Psoas muscle (tissue), 8 donors: Measurements from ENCODE around the gene LYZL6. TPM values are rescaled to one million over a fixed set of nuclear protein-coding genes. Genes with fewer than 3 reads are reported as not detected.

Experiments
- ATAC-seq, 4 donors: fragments of 200-7000 bp; cut with Tn5 transposase; one replicate each; pipeline ENCODE4 v1.9.1; 2020; ENCODE audit warnings: moderate library complexity in 3 of 4, mild to moderate bottlenecking in 2 of 4
- DNase-seq, 2 donors: peaks; one replicate each; pipeline ENCODE4 v3.0.0-alpha.2; 2020
- H3K27ac ChIP-seq: fragments of 200-600 bp; one replicate; pipeline ENCODE4 v1.8.0; 2022
- H3K27me3 ChIP-seq, 3 donors: fragments of 200-600 bp in 1 of 3; one replicate each; pipeline versions ENCODE4 v1.6.1 to v1.8.0; 2013 to 2022; ENCODE audit warnings: low read length in 2 of 3, mild to moderate bottlenecking in 2 of 3, moderate library complexity in 1 of 3; ENCODE audit not compliant: insufficient read depth in 3 of 3
- H3K36me3 ChIP-seq, 2 donors: fragments of 200-600 bp in 1 of 2; one replicate each; pipeline versions ENCODE4 v1.6.1 to v1.8.0; 2013 to 2022; ENCODE audit warnings: low read depth in 1 of 2, mild to moderate bottlenecking in 1 of 2, moderate library complexity in 1 of 2; ENCODE audit not compliant: insufficient read depth in 1 of 2
- H3K4me1 ChIP-seq: fragments of 200-600 bp; one replicate; pipeline ENCODE4 v1.8.0; 2022
- H3K4me3 ChIP-seq: fragments of 200-600 bp; one replicate; pipeline ENCODE4 v1.8.0; 2022; ENCODE audit warnings: mild to moderate bottlenecking
- H3K9me3 ChIP-seq: fragments of 200-600 bp; one replicate; pipeline ENCODE4 v1.8.0; 2022
- CTCF ChIP-seq: fragments of 200-600 bp; IDR thresholded peaks from one replicate; pipeline ENCODE4 v1.8.0; 2022; ENCODE audit warnings: antibody characterized with exemption
- WGBS, 3 donors: extraction: QIAGEN DNeasy Blood & Tissue Kit; methylation state at CpG; one replicate each; pipeline versions ENCODE4 v1.1.6 to v1.1.7; 2013; 5-methylcytosine and 5-hydroxymethylcytosine counted together
- intact Hi-C, 2 donors: fragments of 100-400 bp; cut with DNase I; formaldehyde crosslinking; loops; one replicate each; pipeline versions ENCODE4 v1.11.0 to v1.14.2; 2022
- polyA plus RNA-seq, 3 donors: library from polyadenylated mRNA; stranded (reverse); fragments of 200-250 nt; gene quantifications; one replicate each; pipeline ENCODE4 v1.2.3, GENCODE V29; 2013
- total RNA-seq, 4 donors: library from RNA; stranded (reverse); fragmentation: NEBNext Ultra II Directional in 2 of 4; extraction: Animal tissue kit (Norgen Biotek cat#: 25700) in 2 of 4; gene quantifications; one replicate each; pipeline versions ENCODE4 v1.2.1 to v1.2.4, GENCODE V29; 2021 to 2023
- donor health status: healthy with polysubstance abuse.
- donor health status: DM: no; HTN: no; CAD: no; lungs with moderate emphysema.
- donor health status: Bipolar disorder and iron deficiency.
- donor health status: healthy.
- donor health status: DM: yes; HTN: yes; CAD: no.
- donor health status: DM: no; HTN: no; CAD: no.
- donor health status: DM: no; HTN: no; CAD: no.
- donor health status: DM: yes; HTN: yes; CAD: no.

The LYZL6 gene
- total and polyA plus RNA-seq, 7 donors = not detected

DNA sequence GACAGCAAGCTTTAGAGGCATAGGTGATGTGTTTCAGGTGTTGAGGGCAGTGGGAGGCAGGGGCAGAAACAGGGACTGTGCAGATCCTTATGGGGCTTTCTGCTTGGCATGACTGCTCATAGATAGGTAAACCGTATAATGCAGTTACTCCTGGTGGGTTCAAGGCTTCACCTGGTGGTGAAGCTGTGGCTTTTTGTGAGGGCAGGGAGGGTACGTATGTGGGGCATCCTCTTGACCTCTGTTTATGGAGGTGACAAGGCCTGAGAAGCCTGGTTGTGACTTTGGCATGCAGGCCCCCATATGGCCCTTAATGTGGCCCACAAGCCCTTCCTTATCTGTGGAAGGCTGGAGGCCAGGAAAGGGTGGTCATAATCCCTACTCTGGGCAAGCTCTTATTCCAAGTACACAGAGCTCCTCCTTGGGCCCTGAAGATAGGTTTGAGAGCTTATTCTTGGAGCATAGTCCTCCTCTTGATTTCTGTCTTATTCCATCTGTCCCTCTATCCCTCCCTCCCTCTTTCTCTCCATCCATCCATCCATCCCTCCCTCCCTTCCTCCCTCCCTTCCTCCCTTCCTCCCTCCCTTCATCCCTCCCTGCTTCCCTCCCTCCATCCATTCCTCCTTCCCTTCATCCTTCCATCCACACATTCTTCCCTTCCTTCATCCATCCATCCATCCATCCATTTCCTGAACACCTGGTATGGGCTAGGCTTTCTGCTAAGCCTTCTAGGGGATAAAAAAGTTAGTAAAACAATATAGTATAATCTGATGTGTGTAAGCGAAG lies 39.1 kb upstream of the LYZL6 start:
- no peak for TF ChIP-seq CTCF
- WGBS, 3 donors = 84 to 90% (median 84%) methylated on average over 3 of the region's 3 CpGs
- no peak for DNase-seq
- no peaks in the 10 kb centered on the region for H3K4me1 ChIP-seq
- no peak overlapping the region for H3K4me3 ChIP-seq
- H3K27ac ChIP-seq = no peak overlapping the region
- no peaks in the 10 kb centered on the region for H3K9me3 ChIP-seq
- peaks cover 0 to 3% (median 2%) of the 10 kb centered on the region in 3 donors for H3K27me3 ChIP-seq
- intact Hi-C loops = no loop called here
- no peak for ATAC-seq
- no peaks in the 10 kb centered on the region for H3K36me3 ChIP-seq

GRCh38 chr17:35981908-35982330 lies 38.4 kb upstream of the LYZL6 start:
- WGBS, 3 donors = 64 to 70% (median 65%) methylated on average over 4 of the region's 4 CpGs
- ATAC-seq = no peak
- DNase-seq = no peak
- H3K9me3 ChIP-seq = no peaks in the 10 kb centered on the region
- no peaks in the 10 kb centered on the region for H3K4me1 ChIP-seq
- H3K27ac ChIP-seq = no peak overlapping the region
- H3K27me3 ChIP-seq = peaks cover 0 to 3% (median 2%) of the 10 kb centered on the region in 3 donors
- no peaks in the 10 kb centered on the region for H3K36me3 ChIP-seq
- no peak for TF ChIP-seq CTCF
- intact Hi-C loops = no loop called here
- no peak overlapping the region for H3K4me3 ChIP-seq

- TF ChIP-seq CTCF = no peak
These were observed 37.7 kb upstream of the LYZL6 start, which contains the start of gene CCL16 for GRCh38 chr17:35981246-35981645. Gene CCL16, minus strand, starts transcription at chr17:35981497. Its CDS starts 77 bp downstream, at chr17:35981420.

GRCh38 chr17:35978346-35978745 lies 34.8 kb upstream of the LYZL6 start:
- Histone ChIP-seq H3K27ac (no peak overlapping the region), H3K4me3 (no peak overlapping the region), H3K9me3 (no peaks in the 10 kb centered on the region), H3K4me1 (no peaks in the 10 kb centered on the region), H3K27me3 (peaks cover 0 to 3% (median 0%) of the 10 kb centered on the region in 3 donors), H3K36me3 (no peaks in the 10 kb centered on the region)
- intact Hi-C loops = no loop called here
- WGBS, 3 donors = 68 to 76% (median 72%) methylated on average over 3 of the region's 3 CpGs
- ATAC-seq (no peak), DNase-seq (no peak)
- no peak for TF ChIP-seq CTCF

More at GRCh38 chr17:35981246-35981645, 37.7 kb upstream of the LYZL6 start, which contains the start of gene CCL16:
- Histone ChIP-seq H3K4me1 (no peaks in the 10 kb centered on the region), H3K27me3 (peaks cover 0 to 3% (median 2%) of the 10 kb centered on the region in 3 donors), H3K4me3 (no peak within 1 kb of the TSS), H3K9me3 (no peaks in the 10 kb centered on the region), H3K27ac (no peak within 1 kb of the TSS), H3K36me3 (no peaks in the 10 kb centered on the region)
- intact Hi-C loops = no loop called here
- WGBS, 3 donors = 80 to 85% (median 83%) methylated on average over 12 of the region's 12 CpGs
- ATAC-seq (no peak), DNase-seq (no peak)
